ENCODE data around the gene KCNAB3. TPM values are rescaled to one million over a fixed set of nuclear protein-coding genes. Genes with fewer than 3 reads are reported as not detected.

Gene KCNAB3
- total and polyA plus RNA-seq, 2 donors (not counting 3 experiments of a cell fraction or from before 2014, with no cell fraction given) = 1.3 to 2.4 TPM

DNA sequence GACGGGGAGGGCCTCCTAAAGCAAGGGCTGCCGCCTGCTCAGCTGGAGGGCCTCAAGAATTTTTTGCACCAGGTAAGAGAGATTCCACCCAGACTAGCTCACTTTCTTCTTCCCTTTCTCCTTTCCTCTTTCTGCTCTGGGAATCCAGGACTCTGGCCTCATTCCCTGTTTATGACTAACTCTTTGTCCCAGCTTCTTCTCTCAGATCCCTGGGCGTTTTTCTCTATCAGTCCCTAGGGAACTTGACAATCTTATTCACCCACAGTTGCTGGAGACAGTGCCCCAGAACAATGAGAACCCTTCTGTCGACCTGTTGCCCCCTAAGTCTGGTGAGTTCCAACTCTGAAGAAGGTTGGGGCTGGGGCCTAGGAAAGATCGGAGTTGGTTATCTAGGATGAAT, 18.0 kb upstream of the KCNAB3 start:
- no TSS peak for BruUV-seq (replicated peaks)
- Histone ChIP-seq H3K36me3 (ENCODE audit: control insufficient read depth in 2 of 2, extremely low read depth in 1 of 2, insufficient read depth in 2 of 2, low read length in 2 of 2) (peaks cover 24 to 32% of the 10 kb centered on the region in 2 experiments), H3K4me1 (ENCODE audit: control insufficient read depth, extremely low read depth, insufficient read depth, low read length) (no peaks in the 10 kb centered on the region), H3K4me2 (ENCODE audit: insufficient read depth, low read length) (no peak overlapping the region), H3K27ac (ENCODE audit: insufficient read depth, low read depth, low read length) (no peak overlapping the region), H3K4me3 (replicated peaks in 1 of 3; ENCODE audit: insufficient read depth in 1 of 3, low read depth in 1 of 3, low read length in 3 of 3) (no peak overlapping the region), H3K9ac (replicated peaks; ENCODE audit: extremely low read depth, insufficient read depth, low read length) (no peak overlapping the region), H3K9me3 (replicated peaks; ENCODE audit: control insufficient read depth, insufficient read depth, low read length) (no peaks in the 10 kb centered on the region), H4K20me1 (replicated peaks; ENCODE audit: control insufficient read depth, extremely low read depth, insufficient read depth, low read length) (no peaks in the 10 kb centered on the region), H3K79me2 (ENCODE audit: control insufficient read depth, insufficient read depth, low read length) (no peaks in the 10 kb centered on the region), H3K9me1 (replicated peaks; ENCODE audit: control insufficient read depth, extremely low read depth, insufficient read depth, low read length) (no peaks in the 10 kb centered on the region), H3K27me3 (ENCODE audit: control insufficient read depth in 2 of 2, insufficient read depth in 2 of 2, low read length in 2 of 2) (no peaks in the 10 kb centered on the region), H2AFZ (ENCODE audit: low read depth, low read length) (no peak overlapping the region)
- intact Hi-C loops (cut with micrococcal nuclease) = no loop called here
- ChIA-PET POLR2A (no interaction called here), CTCF (interaction anchor here (0.8 to 1.5 kb wide), 5 partner anchors 12 to 49 kb away, joined by 3 to 4 read pairs (median 3); no protein-coding TSS in a partner anchor)
- FAIRE-seq = no peak
- no peak for DNase-seq (ENCODE audit: low read depth, low spot score)
- no peak for TF ChIP-seq JUN (IDR thresholded peaks at IDR 0.05; ENCODE audit: borderline replicate concordance, insufficient read depth, insufficient read length, low read depth)
- TF ChIP-seq FOS (IDR thresholded peaks at IDR 0.05; ENCODE audit: borderline replicate concordance, insufficient read depth, low read length) = no peak
- TF ChIP-seq, protein P1, sequence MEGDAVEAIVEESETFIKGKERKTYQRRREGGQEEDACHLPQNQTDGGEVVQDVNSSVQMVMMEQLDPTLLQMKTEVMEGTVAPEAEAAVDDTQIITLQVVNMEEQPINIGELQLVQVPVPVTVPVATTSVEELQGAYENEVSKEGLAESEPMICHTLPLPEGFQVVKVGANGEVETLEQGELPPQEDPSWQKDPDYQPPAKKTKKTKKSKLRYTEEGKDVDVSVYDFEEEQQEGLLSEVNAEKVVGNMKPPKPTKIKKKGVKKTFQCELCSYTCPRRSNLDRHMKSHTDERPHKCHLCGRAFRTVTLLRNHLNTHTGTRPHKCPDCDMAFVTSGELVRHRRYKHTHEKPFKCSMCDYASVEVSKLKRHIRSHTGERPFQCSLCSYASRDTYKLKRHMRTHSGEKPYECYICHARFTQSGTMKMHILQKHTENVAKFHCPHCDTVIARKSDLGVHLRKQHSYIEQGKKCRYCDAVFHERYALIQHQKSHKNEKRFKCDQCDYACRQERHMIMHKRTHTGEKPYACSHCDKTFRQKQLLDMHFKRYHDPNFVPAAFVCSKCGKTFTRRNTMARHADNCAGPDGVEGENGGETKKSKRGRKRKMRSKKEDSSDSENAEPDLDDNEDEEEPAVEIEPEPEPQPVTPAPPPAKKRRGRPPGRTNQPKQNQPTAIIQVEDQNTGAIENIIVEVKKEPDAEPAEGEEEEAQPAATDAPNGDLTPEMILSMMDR (IDR thresholded peaks at IDR 0.05; ENCODE audit: extremely low read depth in 1 of 2, insufficient read depth in 1 of 2, low read depth in 1 of 2, low read length in 2 of 2) = no peak
- no peak for TF ChIP-seq MYC (IDR thresholded peaks at IDR 0.05; ENCODE audit: low read depth, low read length)
- TF ChIP-seq POLR2A (IDR thresholded peaks at IDR 0.05; ENCODE audit: low read depth, low read length) = no peak
- no peak for TF ChIP-seq GATA2 (IDR thresholded peaks at IDR 0.05; ENCODE audit: insufficient read depth, insufficient read length, low read depth, low read length)
- TF ChIP-seq POLR2AphosphoS5 (IDR thresholded peaks at IDR 0.05; ENCODE audit: insufficient read depth, low read depth, low read length) = no peak
- TF ChIP-seq, protein P2, sequence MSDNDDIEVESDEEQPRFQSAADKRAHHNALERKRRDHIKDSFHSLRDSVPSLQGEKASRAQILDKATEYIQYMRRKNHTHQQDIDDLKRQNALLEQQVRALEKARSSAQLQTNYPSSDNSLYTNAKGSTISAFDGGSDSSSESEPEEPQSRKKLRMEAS (IDR thresholded peaks at IDR 0.05; ENCODE audit: insufficient read depth, insufficient read length) = no peak
- TF ChIP-seq EZH2 (IDR thresholded peaks at IDR 0.05; ENCODE audit: borderline replicate concordance, low read depth, low read length, severe bottlenecking) = no peak
- dilution Hi-C loops (cut with MboI; ENCODE audit: extremely low pct_ligation_motif_present, low sequenced_read_pairs) = no loop called here
